Globus pallidus (tissue), 1 donor: ENCODE data around the gene CCDC40.

ENCODE experiments used
- DNase-seq: peaks from one replicate; pipeline ENCODE4 v3.0.0-alpha.2; 2015; ENCODE audit warnings: low spot score

The CCDC40 gene

GRCh38 chr17:80141463-80142165 is 105.2 kb downstream of the CCDC40 start:
- no peak for DNase-seq

- DNase-seq, result no peak
Measured at GRCh38 chr17:80142929-80143328, 106.5 kb downstream of the CCDC40 start.

GRCh38 chr17:80145076-80146075 is 108.9 kb downstream of the CCDC40 start:
- no peak for DNase-seq

- DNase-seq, result no peak
Measured at GRCh38 chr17:80146121-80147034, 109.9 kb downstream of the CCDC40 start.

GRCh38 chr17:80147035-80147822 is 110.8 kb downstream of the CCDC40 start, which contains the start of gene EIF4A3:
EIF4A3 (minus strand) TSS chr17:80147128; CDS start chr17:80146961, 167 bp downstream.
- DNase-seq, result peak; percentile 96
